PFSK-1 (cell line): ENCODE data around the gene PFKP.

ENCODE experiments used
- POLR2AphosphoS5 ChIP-seq: IDR thresholded peaks from 2 replicates; pipeline ENCODE4 v1.6.1; 2012; ENCODE audit warnings: low read depth, mild to moderate bottlenecking, control low read depth, low read length, moderate library complexity
- SIN3A ChIP-seq: IDR thresholded peaks from 2 replicates; pipeline ENCODE4 v1.6.1; 2012; ENCODE audit warnings: mild to moderate bottlenecking, low read length, moderate library complexity, borderline replicate concordance; ENCODE audit not compliant: insufficient read depth
- TAF1 ChIP-seq: IDR thresholded peaks from 2 replicates; pipeline ENCODE4 v1.6.1; 2012; ENCODE audit warnings: low read length, control low read depth, borderline replicate concordance; ENCODE audit not compliant: insufficient read depth
- TF ChIP-seq, protein P1 (sequence below), 2 experiments: IDR thresholded peaks; 2 replicates each; pipeline versions ENCODE4 v1.6.1 to v1.8.0; 2011 to 2012; ENCODE audit warnings: low read depth in 2 of 2, low read length in 2 of 2, control low read depth in 1 of 2, inconsistent platforms in 1 of 2, mild to moderate bottlenecking in 1 of 2, moderate library complexity in 1 of 2; ENCODE audit not compliant: insufficient read depth in 1 of 2

GRCh38 chr10:3085785-3086567 lies 18.6 kb downstream of the PFKP start:
- TF ChIP-seq POLR2AphosphoS5, result no peak
- TF ChIP-seq TAF1, result no peak
- TF ChIP-seq, protein P1, sequence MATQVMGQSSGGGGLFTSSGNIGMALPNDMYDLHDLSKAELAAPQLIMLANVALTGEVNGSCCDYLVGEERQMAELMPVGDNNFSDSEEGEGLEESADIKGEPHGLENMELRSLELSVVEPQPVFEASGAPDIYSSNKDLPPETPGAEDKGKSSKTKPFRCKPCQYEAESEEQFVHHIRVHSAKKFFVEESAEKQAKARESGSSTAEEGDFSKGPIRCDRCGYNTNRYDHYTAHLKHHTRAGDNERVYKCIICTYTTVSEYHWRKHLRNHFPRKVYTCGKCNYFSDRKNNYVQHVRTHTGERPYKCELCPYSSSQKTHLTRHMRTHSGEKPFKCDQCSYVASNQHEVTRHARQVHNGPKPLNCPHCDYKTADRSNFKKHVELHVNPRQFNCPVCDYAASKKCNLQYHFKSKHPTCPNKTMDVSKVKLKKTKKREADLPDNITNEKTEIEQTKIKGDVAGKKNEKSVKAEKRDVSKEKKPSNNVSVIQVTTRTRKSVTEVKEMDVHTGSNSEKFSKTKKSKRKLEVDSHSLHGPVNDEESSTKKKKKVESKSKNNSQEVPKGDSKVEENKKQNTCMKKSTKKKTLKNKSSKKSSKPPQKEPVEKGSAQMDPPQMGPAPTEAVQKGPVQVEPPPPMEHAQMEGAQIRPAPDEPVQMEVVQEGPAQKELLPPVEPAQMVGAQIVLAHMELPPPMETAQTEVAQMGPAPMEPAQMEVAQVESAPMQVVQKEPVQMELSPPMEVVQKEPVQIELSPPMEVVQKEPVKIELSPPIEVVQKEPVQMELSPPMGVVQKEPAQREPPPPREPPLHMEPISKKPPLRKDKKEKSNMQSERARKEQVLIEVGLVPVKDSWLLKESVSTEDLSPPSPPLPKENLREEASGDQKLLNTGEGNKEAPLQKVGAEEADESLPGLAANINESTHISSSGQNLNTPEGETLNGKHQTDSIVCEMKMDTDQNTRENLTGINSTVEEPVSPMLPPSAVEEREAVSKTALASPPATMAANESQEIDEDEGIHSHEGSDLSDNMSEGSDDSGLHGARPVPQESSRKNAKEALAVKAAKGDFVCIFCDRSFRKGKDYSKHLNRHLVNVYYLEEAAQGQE (IDR thresholded peaks at IDR 0.05; ENCODE audit: insufficient read depth in 1 of 2, low read depth in 2 of 2, low read length in 2 of 2), result no peak
- TF ChIP-seq SIN3A, result no peak
